Vagina (tissue), 2 donors: Measurements from ENCODE around the gene PTPRD. TPM values are rescaled to one million over a fixed set of nuclear protein-coding genes. Genes with fewer than 3 reads are reported as not detected.

ENCODE experiments used
- DNase-seq, 2 donors: peaks; one replicate each; pipeline ENCODE4 v3.0.0-alpha.2; 2017; ENCODE audit errors: extremely low spot score in 2 of 2
- H3K27ac ChIP-seq: fragments of 200-600 bp; sonication (generic); one replicate; pipeline ENCODE4 v1.5.1; 2019
- H3K27me3 ChIP-seq: fragments of 200-600 bp; sonication (generic); one replicate; pipeline ENCODE4 v1.5.1; 2019
- H3K36me3 ChIP-seq, 2 donors: fragments of 200-600 bp; sonication (generic); one replicate each; pipeline ENCODE4 v1.5.1; 2017 to 2019
- H3K4me1 ChIP-seq: fragments of 200-600 bp; sonication (generic); one replicate; pipeline ENCODE4 v1.5.1; 2019
- H3K4me3 ChIP-seq, 2 donors: fragments of 200-600 bp; sonication (generic); 1 replicate in 1 of 2; 2 replicates in 1 of 2; pipeline ENCODE4 v1.5.1; 2016 to 2019
- H3K9me3 ChIP-seq: fragments of 200-600 bp; sonication (generic); one replicate; pipeline ENCODE4 v1.5.1; 2019
- CTCF ChIP-seq, 3 experiments: fragments of 450-650 bp in 2 of 3; fragments of 200-600 bp in 1 of 3; sonication (generic) in 1 of 3; IDR thresholded peaks; one replicate each; pipeline ENCODE4 v1.5.1; 2017 to 2019; ENCODE audit warnings: antibody characterized with exemption in 3 of 3, mild to moderate bottlenecking in 2 of 3, moderate library complexity in 2 of 3
- POLR2A ChIP-seq, 2 donors: fragments of 450-650 bp; IDR thresholded peaks; one replicate each; pipeline ENCODE4 v1.6.1; 2017; ENCODE audit warnings: antibody characterized with exemption in 2 of 2, mild to moderate bottlenecking in 2 of 2, moderate library complexity in 2 of 2
- POLR2AphosphoS5 ChIP-seq, 2 donors: sonication (generic); formaldehyde crosslinking; IDR thresholded peaks; one replicate each; pipeline ENCODE4 v1.9.0; 2017; ENCODE audit warnings: antibody characterized with exemption in 2 of 2, mild to moderate bottlenecking in 2 of 2, low read depth in 1 of 2; ENCODE audit not compliant: insufficient read depth in 1 of 2
- intact Hi-C: fragments of 100-400 bp; cut with DNase I; formaldehyde crosslinking; loops from one replicate; pipeline ENCODE4 v1.15.1; 2023
- total RNA-seq: library from RNA; depleted of rRNA; stranded (reverse); fragments of >200 nt; gene quantifications from one replicate; pipeline ENCODE4 v1.2.3, GENCODE V29; 2016

PTPRD gene
- total RNA-seq, 1 donor from 2014 or later, result 10.3 TPM

GRCh38 chr9:9970514-9970913 is 642.3 kb downstream of the PTPRD start:
- Histone ChIP-seq H3K4me3 (no peak overlapping the region), H3K36me3 (no peaks in the 10 kb centered on the region), H3K9me3 (no peaks in the 10 kb centered on the region), H3K27me3 (no peaks in the 10 kb centered on the region), H3K27ac (no peak overlapping the region), H3K4me1 (no peaks in the 10 kb centered on the region)
- intact Hi-C loops, result no loop called here
- no peak for DNase-seq
- TF ChIP-seq CTCF (IDR thresholded peaks at IDR 0.05) (no peak), POLR2AphosphoS5 (IDR thresholded peaks at IDR 0.05; ENCODE audit: insufficient read depth in 1 of 2, low read depth in 1 of 2) (no peak), POLR2A (IDR thresholded peaks at IDR 0.05) (no peak)

- Histone ChIP-seq H3K27me3 (no peaks in the 10 kb centered on the region), H3K4me3 (no peak overlapping the region), H3K27ac (no peak overlapping the region), H3K4me1 (no peaks in the 10 kb centered on the region), H3K9me3 (no peaks in the 10 kb centered on the region), H3K36me3 (no peaks in the 10 kb centered on the region)
- TF ChIP-seq POLR2AphosphoS5 (IDR thresholded peaks at IDR 0.05; ENCODE audit: insufficient read depth in 1 of 2, low read depth in 1 of 2) (no peak), CTCF (IDR thresholded peaks at IDR 0.05) (no peak), POLR2A (IDR thresholded peaks at IDR 0.05) (no peak)
- intact Hi-C loops, result no loop called here
- DNase-seq, result no peak
Observed at GRCh38 chr9:9963841-9964240, 649.0 kb downstream of the PTPRD start.

GRCh38 chr9:9961934-9962333 is 650.9 kb downstream of the PTPRD start:
- H3K27ac ChIP-seq, result no peak overlapping the region
- intact Hi-C loops, result no loop called here
- no peak for TF ChIP-seq POLR2A (IDR thresholded peaks at IDR 0.05)
- no peak for TF ChIP-seq POLR2AphosphoS5 (IDR thresholded peaks at IDR 0.05; ENCODE audit: insufficient read depth in 1 of 2, low read depth in 1 of 2)
- TF ChIP-seq CTCF (IDR thresholded peaks at IDR 0.05), result no peak
- no peaks in the 10 kb centered on the region for H3K36me3 ChIP-seq
- H3K4me3 ChIP-seq, result no peak overlapping the region
- no peaks in the 10 kb centered on the region for H3K9me3 ChIP-seq
- no peaks in the 10 kb centered on the region for H3K27me3 ChIP-seq
- H3K4me1 ChIP-seq, result no peaks in the 10 kb centered on the region
- no peak for DNase-seq

GRCh38 chr9:9961487-9961886 is 651.3 kb downstream of the PTPRD start:
- Histone ChIP-seq H3K4me3 (no peak overlapping the region), H3K4me1 (no peaks in the 10 kb centered on the region), H3K27me3 (no peaks in the 10 kb centered on the region), H3K36me3 (no peaks in the 10 kb centered on the region), H3K9me3 (no peaks in the 10 kb centered on the region), H3K27ac (no peak overlapping the region)
- no peak for DNase-seq
- intact Hi-C loops, result no loop called here
- TF ChIP-seq POLR2AphosphoS5 (IDR thresholded peaks at IDR 0.05; ENCODE audit: insufficient read depth in 1 of 2, low read depth in 1 of 2), result no peak
- TF ChIP-seq POLR2A (IDR thresholded peaks at IDR 0.05), result no peak
- no peak for TF ChIP-seq CTCF (IDR thresholded peaks at IDR 0.05)

GRCh38 chr9:9951556-9952160 is 661.1 kb downstream of the PTPRD start:
- Histone ChIP-seq H3K27me3 (no peaks in the 10 kb centered on the region), H3K4me1 (no peaks in the 10 kb centered on the region), H3K27ac (no peak overlapping the region), H3K4me3 (no peak overlapping the region), H3K36me3 (no peaks in the 10 kb centered on the region), H3K9me3 (no peaks in the 10 kb centered on the region)
- no peak for DNase-seq
- intact Hi-C loops, result no loop called here
- TF ChIP-seq CTCF (IDR thresholded peaks at IDR 0.05), result no peak
- no peak for TF ChIP-seq POLR2AphosphoS5 (IDR thresholded peaks at IDR 0.05; ENCODE audit: insufficient read depth in 1 of 2, low read depth in 1 of 2)
- TF ChIP-seq POLR2A (IDR thresholded peaks at IDR 0.05), result no peak
